Measurements from ENCODE around the gene NIPBL. TPM values are rescaled to one million over a fixed set of nuclear protein-coding genes. Genes with fewer than 3 reads are reported as not detected.
"Not testable (repeated sequence)": the region's sequence is repeated elsewhere in the genome, so short reads cannot be mapped to it uniquely, and the experiment has no call there.

NIPBL gene
- total RNA-seq, 1 donor from 2014 or later: 67.9 TPM

DNA sequence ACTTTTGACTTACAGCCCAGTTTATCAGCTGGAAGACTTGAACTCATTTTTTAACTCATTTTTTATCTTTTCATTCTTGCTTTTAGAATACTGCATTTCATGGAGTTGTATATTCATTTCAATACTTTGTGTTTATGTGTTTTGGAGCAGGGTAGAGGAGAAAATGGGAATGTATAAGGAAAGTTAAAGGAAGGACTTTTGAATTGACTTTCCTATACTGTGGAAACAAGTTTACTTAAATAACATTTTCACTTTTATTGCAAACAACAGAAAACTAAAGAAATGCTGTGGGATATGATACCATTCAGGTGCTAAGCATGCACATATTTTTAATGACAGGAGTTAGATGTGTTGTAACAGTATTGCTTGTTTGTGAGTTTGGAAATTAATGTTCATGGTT, 11.7 kb downstream of the NIPBL start:
- Histone ChIP-seq H3K4me2 (no peak overlapping the region), H3K27ac (no peak overlapping the region), H3F3A (ENCODE audit: low read depth) (no peaks in the 10 kb centered on the region), H4K20me1 (ENCODE audit: low read depth) (peaks cover 59% of the 10 kb centered on the region), H2AFZ (replicated peaks) (no peak overlapping the region), H3K4me1 (no peaks in the 10 kb centered on the region), H3K79me2 (ENCODE audit: low read depth) (peaks cover 97% of the 10 kb centered on the region), H3K36me3 (peaks cover 5% of the 10 kb centered on the region), H3K4me3 (no peak overlapping the region), H3K9ac (no peak overlapping the region), H3K9me3 (ENCODE audit: low read depth) (no peaks in the 10 kb centered on the region), H3K27me3 (no peaks in the 10 kb centered on the region)
- H3K4me3 Mint-ChIP-seq: no peak overlapping the region
- peaks cover 45% of the 10 kb centered on the region for H3K36me3 Mint-ChIP-seq
- peaks cover 33% of the 10 kb centered on the region for H3K9me3 Mint-ChIP-seq
- DNase-seq (ENCODE audit: low spot score): no peak
- no peak for TF ChIP-seq EZH2phosphoT487 (IDR thresholded peaks at IDR 0.05)
- no peak for TF ChIP-seq CTCF (IDR thresholded peaks at IDR 0.05)
- no peak for TF ChIP-seq EZH2 (IDR thresholded peaks at IDR 0.05)
- H3K27me3 Mint-ChIP-seq (ENCODE audit: insufficient read depth, low read depth): no peaks in the 10 kb centered on the region
- H3K27ac Mint-ChIP-seq: no peak overlapping the region
- H3K4me1 Mint-ChIP-seq: no peaks in the 10 kb centered on the region

DNA sequence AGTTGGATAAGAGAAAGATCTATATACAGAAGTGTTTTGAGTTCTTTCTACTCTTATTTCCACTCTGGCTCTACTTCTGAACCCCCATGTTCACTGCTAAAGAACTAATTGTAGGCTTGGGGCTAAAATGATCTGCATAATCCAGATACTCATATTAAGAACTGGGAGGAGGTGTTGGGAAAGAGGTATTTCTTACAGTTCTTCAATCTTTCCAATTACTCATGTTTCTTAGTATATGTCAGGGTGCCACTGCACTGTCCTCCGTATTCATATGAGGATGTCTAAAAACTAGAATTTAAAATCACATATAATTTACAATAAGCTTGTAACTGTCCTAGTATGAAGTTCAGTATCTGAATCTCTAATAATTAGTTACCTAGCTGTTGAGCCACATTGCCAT, 12.7 kb downstream of the NIPBL start:
- Histone ChIP-seq H3K36me3 (peaks cover 5% of the 10 kb centered on the region), H3K79me2 (ENCODE audit: low read depth) (peaks cover 97% of the 10 kb centered on the region), H3K27ac (no peak overlapping the region), H2AFZ (replicated peaks) (no peak overlapping the region), H3K4me2 (no peak overlapping the region), H3K4me1 (no peaks in the 10 kb centered on the region), H3K27me3 (no peaks in the 10 kb centered on the region), H4K20me1 (ENCODE audit: low read depth) (peaks cover 51% of the 10 kb centered on the region), H3K9ac (no peak overlapping the region), H3K9me3 (ENCODE audit: low read depth) (no peaks in the 10 kb centered on the region), H3K4me3 (no peak overlapping the region), H3F3A (ENCODE audit: low read depth) (no peaks in the 10 kb centered on the region)
- peaks cover 37% of the 10 kb centered on the region for H3K9me3 Mint-ChIP-seq
- no peak for TF ChIP-seq EZH2phosphoT487 (IDR thresholded peaks at IDR 0.05)
- no peak for TF ChIP-seq EZH2 (IDR thresholded peaks at IDR 0.05)
- TF ChIP-seq CTCF (IDR thresholded peaks at IDR 0.05): no peak
- no peaks in the 10 kb centered on the region for H3K27me3 Mint-ChIP-seq (ENCODE audit: insufficient read depth, low read depth)
- DNase-seq (ENCODE audit: low spot score): no peak
- H3K4me3 Mint-ChIP-seq: no peak overlapping the region
- peaks cover 47% of the 10 kb centered on the region for H3K36me3 Mint-ChIP-seq
- H3K4me1 Mint-ChIP-seq: no peaks in the 10 kb centered on the region
- H3K27ac Mint-ChIP-seq: no peak overlapping the region

DNA sequence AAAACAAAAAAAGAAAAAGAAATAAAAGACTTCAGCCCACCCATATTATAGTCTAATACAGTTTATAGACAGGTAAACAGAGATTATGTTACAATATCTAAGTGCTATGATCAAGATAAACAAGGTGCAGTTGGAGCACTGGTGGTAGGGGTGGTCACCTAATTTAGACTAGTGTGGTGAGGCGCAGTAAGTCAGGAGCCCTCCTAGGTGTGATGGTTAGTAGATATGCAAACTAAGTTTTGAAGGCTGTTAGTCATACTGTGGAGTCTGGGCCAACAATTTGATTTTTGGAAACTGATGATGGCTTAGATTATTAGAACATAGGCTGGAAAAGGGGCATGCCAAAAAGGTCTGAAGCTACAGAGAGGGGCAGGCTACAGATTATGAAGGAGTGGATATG, 14.7 kb downstream of the NIPBL start:
- Histone ChIP-seq H3K9me3 (ENCODE audit: low read depth) (no peaks in the 10 kb centered on the region), H2AFZ (replicated peaks) (no peak overlapping the region), H3K4me1 (no peaks in the 10 kb centered on the region), H3K36me3 (peaks cover 11% of the 10 kb centered on the region), H3K27me3 (no peaks in the 10 kb centered on the region), H3K4me3 (no peak overlapping the region), H3F3A (ENCODE audit: low read depth) (no peaks in the 10 kb centered on the region), H3K4me2 (no peak overlapping the region), H3K9ac (no peak overlapping the region), H3K79me2 (ENCODE audit: low read depth) (peaks cover 97% of the 10 kb centered on the region), H3K27ac (no peak overlapping the region), H4K20me1 (ENCODE audit: low read depth) (peaks cover 44% of the 10 kb centered on the region)
- H3K36me3 Mint-ChIP-seq: peaks cover 51% of the 10 kb centered on the region
- no peak overlapping the region for H3K27ac Mint-ChIP-seq
- no peaks in the 10 kb centered on the region for H3K4me1 Mint-ChIP-seq
- no peak for DNase-seq (ENCODE audit: low spot score)
- H3K4me3 Mint-ChIP-seq: no peak overlapping the region
- peaks cover 49% of the 10 kb centered on the region for H3K9me3 Mint-ChIP-seq
- H3K27me3 Mint-ChIP-seq (ENCODE audit: insufficient read depth, low read depth): no peaks in the 10 kb centered on the region
- TF ChIP-seq CTCF (IDR thresholded peaks at IDR 0.05) (no peak), EZH2 (IDR thresholded peaks at IDR 0.05) (no peak), EZH2phosphoT487 (IDR thresholded peaks at IDR 0.05) (no peak)

DNA sequence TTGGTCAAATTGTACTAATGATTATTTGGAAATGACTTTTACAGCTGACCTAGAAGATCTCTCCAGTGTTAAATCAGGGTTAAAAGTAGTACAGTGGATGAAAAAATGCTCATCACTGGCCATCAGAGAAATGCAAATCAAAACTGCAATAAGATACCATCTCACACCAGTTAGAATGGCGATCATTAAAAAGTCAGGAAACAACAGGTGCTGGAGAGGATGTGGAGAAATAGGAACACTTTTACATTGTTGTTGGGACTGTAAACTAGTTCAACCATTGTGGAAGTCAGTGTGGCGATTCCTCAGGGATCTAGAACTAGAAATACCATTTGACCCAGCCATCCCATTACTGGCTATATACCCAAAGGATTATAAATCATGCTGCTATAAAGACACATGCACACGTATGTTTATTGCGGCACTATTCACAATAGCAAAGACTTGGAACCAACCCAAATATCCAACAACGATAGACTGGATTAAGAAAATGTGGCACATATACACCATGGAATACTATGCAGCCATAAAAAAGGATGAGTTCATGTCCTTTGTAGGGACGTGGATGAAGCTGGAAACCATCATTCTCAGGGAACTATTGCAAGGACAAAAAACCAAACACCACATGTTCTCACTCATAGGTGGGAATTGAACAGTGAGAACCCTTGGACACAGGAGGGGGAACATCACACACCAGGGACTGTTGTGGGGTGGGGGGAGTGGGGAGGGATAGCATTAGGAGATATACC, 15.7 kb downstream of the NIPBL start:
- not testable (repeated sequence) for H3K4me3 ChIP-seq; H3K27ac ChIP-seq; DNase-seq (ENCODE audit: low spot score); H3K9ac ChIP-seq; H3K4me1 ChIP-seq; H3F3A ChIP-seq (ENCODE audit: low read depth); H3K27ac Mint-ChIP-seq; H3K27me3 Mint-ChIP-seq (ENCODE audit: insufficient read depth, low read depth); H3K4me2 ChIP-seq; H2AFZ ChIP-seq (replicated peaks); H3K4me3 Mint-ChIP-seq; H3K9me3 ChIP-seq (ENCODE audit: low read depth); H3K27me3 ChIP-seq; H3K4me1 Mint-ChIP-seq
- Histone ChIP-seq H3K36me3 (peaks cover 11% of the 10 kb centered on the region), H4K20me1 (ENCODE audit: low read depth) (peaks cover 44% of the 10 kb centered on the region), H3K79me2 (ENCODE audit: low read depth) (peaks cover 97% of the 10 kb centered on the region)
- Mint-ChIP-seq H3K36me3 (peaks cover 54% of the 10 kb centered on the region), H3K9me3 (peaks cover 53% of the 10 kb centered on the region)
